ENCODE measurements around the gene KAT5. TPM values are rescaled to one million over a fixed set of nuclear protein-coding genes. Genes with fewer than 3 reads are reported as not detected.
"Not testable (repeated sequence)": the region's sequence is repeated elsewhere in the genome, so short reads cannot be mapped to it uniquely, and the experiment has no call there.

Gene KAT5
- polyA plus RNA-seq, 1 donor from 2014 or later, result 102 TPM

GRCh38 chr11:65672982-65673381, 39.1 kb upstream of the KAT5 start:
- H3K4me3 ChIP-seq (ENCODE audit: low read length), result no peak overlapping the region
- TF ChIP-seq REST (IDR thresholded peaks at IDR 0.05; ENCODE audit: borderline replicate concordance) (no peak), TAF1 (IDR thresholded peaks at IDR 0.05; ENCODE audit: low read depth) (no peak), POLR2AphosphoS5 (IDR thresholded peaks at IDR 0.05) (no peak), EP300 (conservative IDR thresholded peaks at IDR 0.05; ENCODE audit: poor library complexity, severe bottlenecking) (no peak), RAD21 (conservative IDR thresholded peaks at IDR 0.05) (no peak), SMC3 (conservative IDR thresholded peaks at IDR 0.05; ENCODE audit: poor library complexity) (no peak), CTCF (IDR thresholded peaks at IDR 0.05; ENCODE audit: poor library complexity, severe bottlenecking) (no peak), EZH2 (IDR thresholded peaks at IDR 0.05; ENCODE audit: borderline replicate concordance, insufficient read depth, low read length, poor library complexity, severe bottlenecking) (no peak), MXI1 (conservative IDR thresholded peaks at IDR 0.05; ENCODE audit: poor library complexity, severe bottlenecking) (no peak)
- H3K4me2 ChIP-seq (ENCODE audit: low read length), result no peak overlapping the region
- no peaks in the 10 kb centered on the region for H3F3A ChIP-seq (ENCODE audit: insufficient read depth, low read length, poor library complexity, severe bottlenecking)
- H3K27me3 ChIP-seq (ENCODE audit: insufficient read depth, low read depth, low read length), result no peaks in the 10 kb centered on the region
- no peak overlapping the region for H3K9ac ChIP-seq (ENCODE audit: low read length)
- H3K9me2 ChIP-seq (ENCODE audit: insufficient read depth, low read length), result no peaks in the 10 kb centered on the region
- H2AFZ ChIP-seq (ENCODE audit: low read depth, low read length), result no peak overlapping the region
- no peaks in the 10 kb centered on the region for H4K20me1 ChIP-seq (ENCODE audit: insufficient read depth)
- no peak overlapping the region for H3K27ac ChIP-seq (ENCODE audit: low read length)
- H3K79me2 ChIP-seq (replicated peaks; ENCODE audit: insufficient read depth, low read length), result no peaks in the 10 kb centered on the region
- no peaks in the 10 kb centered on the region for H3K36me3 ChIP-seq (ENCODE audit: insufficient read depth, low read length)
- H3K9me3 ChIP-seq (ENCODE audit: low read length), result no peaks in the 10 kb centered on the region

- Histone ChIP-seq H4K20me1 (ENCODE audit: insufficient read depth) (no peaks in the 10 kb centered on the region), H3K9me3 (ENCODE audit: low read length) (no peaks in the 10 kb centered on the region), H3K4me3 (ENCODE audit: low read length) (no peak overlapping the region), H3K9me2 (ENCODE audit: insufficient read depth, low read length) (no peaks in the 10 kb centered on the region), H3K4me2 (ENCODE audit: low read length) (no peak overlapping the region), H3K9ac (ENCODE audit: low read length) (no peak overlapping the region), H3K27me3 (ENCODE audit: insufficient read depth, low read depth, low read length) (no peaks in the 10 kb centered on the region), H2AFZ (ENCODE audit: low read depth, low read length) (no peak overlapping the region), H3K79me2 (replicated peaks; ENCODE audit: insufficient read depth, low read length) (no peaks in the 10 kb centered on the region), H3K27ac (ENCODE audit: low read length) (no peak overlapping the region), H3F3A (ENCODE audit: insufficient read depth, low read length, poor library complexity, severe bottlenecking) (no peaks in the 10 kb centered on the region), H3K36me3 (ENCODE audit: insufficient read depth, low read length) (no peaks in the 10 kb centered on the region)
- TF ChIP-seq REST (IDR thresholded peaks at IDR 0.05; ENCODE audit: borderline replicate concordance) (no peak), CTCF (IDR thresholded peaks at IDR 0.05; ENCODE audit: poor library complexity, severe bottlenecking) (no peak), MXI1 (conservative IDR thresholded peaks at IDR 0.05; ENCODE audit: poor library complexity, severe bottlenecking) (no peak), TAF1 (IDR thresholded peaks at IDR 0.05; ENCODE audit: low read depth) (no peak), POLR2AphosphoS5 (IDR thresholded peaks at IDR 0.05) (no peak), EP300 (conservative IDR thresholded peaks at IDR 0.05; ENCODE audit: poor library complexity, severe bottlenecking) (no peak), EZH2 (IDR thresholded peaks at IDR 0.05; ENCODE audit: borderline replicate concordance, insufficient read depth, low read length, poor library complexity, severe bottlenecking) (no peak), SMC3 (conservative IDR thresholded peaks at IDR 0.05; ENCODE audit: poor library complexity) (no peak), RAD21 (conservative IDR thresholded peaks at IDR 0.05) (no peak)
Measured at GRCh38 chr11:65680192-65680743, 31.8 kb upstream of the KAT5 start.

- not testable (repeated sequence) for H3K9me2 ChIP-seq (ENCODE audit: insufficient read depth, low read length); H3F3A ChIP-seq (ENCODE audit: insufficient read depth, low read length, poor library complexity, severe bottlenecking); H3K27ac ChIP-seq (ENCODE audit: low read length); H2AFZ ChIP-seq (ENCODE audit: low read depth, low read length); H3K4me2 ChIP-seq (ENCODE audit: low read length); H3K9ac ChIP-seq (ENCODE audit: low read length); H3K36me3 ChIP-seq (ENCODE audit: insufficient read depth, low read length); H3K9me3 ChIP-seq (ENCODE audit: low read length); H4K20me1 ChIP-seq (ENCODE audit: insufficient read depth); H3K4me3 ChIP-seq (ENCODE audit: low read length); H3K27me3 ChIP-seq (ENCODE audit: insufficient read depth, low read depth, low read length); H3K79me2 ChIP-seq (replicated peaks; ENCODE audit: insufficient read depth, low read length)
Measured at GRCh38 chr11:65683480-65683879, 28.6 kb upstream of the KAT5 start.
